H9 (cell line): ENCODE data around the gene TBATA. TPM values are rescaled to one million over a fixed set of nuclear protein-coding genes. Genes with fewer than 3 reads are reported as not detected.

ENCODE experiments used
- DNase-seq: peaks from one replicate; pipeline ENCODE4 v3.0.0-alpha.2; 2017
- H2AFZ ChIP-seq: one replicate; pipeline ENCODE4 v1.6.1; 2013; ENCODE audit warnings: mild to moderate bottlenecking, low read length, control low read depth, moderate library complexity
- H2AK5ac ChIP-seq: 2 replicates; pipeline ENCODE4 v1.6.1; 2013; ENCODE audit warnings: low read length, control low read depth, mixed read lengths; ENCODE audit not compliant: insufficient read length
- H2BK120ac ChIP-seq: one replicate; pipeline ENCODE4 v1.6.1; 2013; ENCODE audit warnings: low read depth, mild to moderate bottlenecking, low read length, control low read depth, inconsistent platforms; ENCODE audit not compliant: poor library complexity, severe bottlenecking
- H2BK12ac ChIP-seq: 2 replicates; pipeline ENCODE4 v1.6.1; 2013; ENCODE audit warnings: low read length, control low read depth, mixed read lengths, low read depth; ENCODE audit not compliant: insufficient read length
- H2BK15ac ChIP-seq: 2 replicates; pipeline ENCODE4 v1.6.1; 2013; ENCODE audit warnings: low read depth, low read length, control low read depth
- H2BK20ac ChIP-seq: one replicate; pipeline ENCODE4 v1.6.1; 2013; ENCODE audit warnings: low read depth, mild to moderate bottlenecking, low read length, control low read depth, inconsistent platforms; ENCODE audit not compliant: poor library complexity, severe bottlenecking
- H2BK5ac ChIP-seq: 2 replicates; pipeline ENCODE4 v1.6.1; 2013; ENCODE audit warnings: low read length, control low read depth, mixed read lengths; ENCODE audit not compliant: insufficient read length
- H3K14ac ChIP-seq: 2 replicates; pipeline ENCODE4 v1.6.1; 2013; ENCODE audit warnings: low read length, control low read depth; ENCODE audit not compliant: insufficient read depth
- H3K18ac ChIP-seq: 2 replicates; pipeline ENCODE4 v1.6.1; 2013; ENCODE audit warnings: low read depth, mild to moderate bottlenecking, mixed read lengths, low read length, control low read depth; ENCODE audit not compliant: insufficient read length
- H3K23ac ChIP-seq: 2 replicates; pipeline ENCODE4 v1.6.1; 2013; ENCODE audit warnings: low read length, control low read depth, mixed read lengths, low read depth; ENCODE audit not compliant: insufficient read length
- H3K23me2 ChIP-seq: 2 replicates; pipeline ENCODE4 v1.6.1; 2013; ENCODE audit warnings: low read depth, mild to moderate bottlenecking, mixed read lengths, low read length, control low read depth; ENCODE audit not compliant: insufficient read length, poor library complexity, severe bottlenecking
- H3K27ac ChIP-seq: 2 replicates; pipeline ENCODE4 v1.5.1; 2013; ENCODE audit warnings: low read length, control low read depth, mixed read lengths, low read depth; ENCODE audit not compliant: insufficient read length
- H3K27me3 ChIP-seq: 2 replicates; pipeline ENCODE4 v1.6.1; 2013; ENCODE audit warnings: low read length, control low read depth, inconsistent platforms; ENCODE audit not compliant: insufficient read depth
- H3K4ac ChIP-seq: 2 replicates; pipeline ENCODE4 v1.6.1; 2013; ENCODE audit warnings: low read depth, mild to moderate bottlenecking, control low read depth, inconsistent platforms, low read length, moderate library complexity
- H3K4me1 ChIP-seq: 2 replicates; pipeline ENCODE4 v1.6.1; 2013; ENCODE audit warnings: low read length, control low read depth, inconsistent platforms; ENCODE audit not compliant: insufficient read depth
- H3K4me2 ChIP-seq: 2 replicates; pipeline ENCODE4 v1.6.1; 2013; ENCODE audit warnings: low read length, control low read depth, mixed read lengths; ENCODE audit not compliant: insufficient read length, insufficient read depth
- H3K56ac ChIP-seq: 2 replicates; pipeline ENCODE4 v1.6.1; 2013; ENCODE audit warnings: low read depth, mild to moderate bottlenecking, mixed read lengths, low read length, control low read depth; ENCODE audit not compliant: insufficient read length
- H3K79me1 ChIP-seq: 2 replicates; pipeline ENCODE4 v1.6.1; 2013; ENCODE audit warnings: low read depth, mild to moderate bottlenecking, moderate library complexity, low read length, control low read depth, inconsistent platforms; ENCODE audit not compliant: insufficient read depth, poor library complexity, severe bottlenecking
- H3K79me2 ChIP-seq: 2 replicates; pipeline ENCODE4 v1.6.1; 2013; ENCODE audit warnings: low read length, control low read depth, inconsistent platforms; ENCODE audit not compliant: insufficient read depth
- H3K9ac ChIP-seq: 2 replicates; pipeline ENCODE4 v1.6.1; 2013; ENCODE audit warnings: low read length, control low read depth, mixed read lengths; ENCODE audit not compliant: insufficient read length; ENCODE audit errors: extremely low read depth
- H3K9me3 ChIP-seq: one replicate; pipeline ENCODE4 v1.6.1; 2013; ENCODE audit warnings: low read depth, low read length, inconsistent platforms; ENCODE audit not compliant: control insufficient read depth
- H3T11ph ChIP-seq: one replicate; pipeline ENCODE4 v1.6.1; 2013; ENCODE audit warnings: mild to moderate bottlenecking, low read length, control low read depth, inconsistent platforms
- H4K20me1 ChIP-seq: one replicate; pipeline ENCODE4 v1.6.1; 2013; ENCODE audit not compliant: control insufficient read depth, insufficient read length, insufficient read depth
- H4K5ac ChIP-seq: 2 replicates; pipeline ENCODE4 v1.6.1; 2013; ENCODE audit warnings: low read depth, mild to moderate bottlenecking, mixed read lengths, low read length, control low read depth; ENCODE audit not compliant: insufficient read length
- H4K8ac ChIP-seq: replicated peaks from 2 replicates; pipeline ENCODE4 v1.6.1; 2013; ENCODE audit warnings: low read length, control low read depth, mixed read lengths, low read depth; ENCODE audit not compliant: insufficient read length
- H4K91ac ChIP-seq: 2 replicates; pipeline ENCODE4 v1.6.1; 2013; ENCODE audit warnings: low read depth, mild to moderate bottlenecking, moderate library complexity, mixed read lengths, low read length, control low read depth; ENCODE audit not compliant: insufficient read length
- H3K27ac Mint-ChIP-seq, 3 experiments: 2 replicates in 2 of 3; 3 replicates in 1 of 3; pipeline ENCODE4 v1.8.0; 2020 to 2021; ENCODE audit warnings: mixed read lengths in 3 of 3, mild to moderate bottlenecking in 1 of 3, moderate library complexity in 1 of 3
- H3K27me3 Mint-ChIP-seq: 2 replicates; pipeline ENCODE4 v1.8.0; 2021; ENCODE audit warnings: low read depth, mild to moderate bottlenecking, moderate library complexity, mixed read lengths
- H3K36me3 Mint-ChIP-seq, 3 experiments: 2 replicates in 2 of 3; 3 replicates in 1 of 3; pipeline ENCODE4 v1.8.0; 2020 to 2021; ENCODE audit warnings: low read depth in 3 of 3, mixed read lengths in 3 of 3; ENCODE audit not compliant: insufficient read depth in 1 of 3
- H3K4me1 Mint-ChIP-seq, 2 experiments: 2 replicates each; pipeline ENCODE4 v1.8.0; 2020; ENCODE audit warnings: mixed read lengths in 2 of 2
- H3K4me3 Mint-ChIP-seq, 2 experiments: 2 replicates in 1 of 2; 3 replicates in 1 of 2; pipeline ENCODE4 v1.8.0; 2020 to 2021; ENCODE audit warnings: mild to moderate bottlenecking in 2 of 2, mixed read lengths in 2 of 2, moderate library complexity in 1 of 2
- H3K9me3 Mint-ChIP-seq, 2 experiments: 2 replicates in 1 of 2; 3 replicates in 1 of 2; pipeline ENCODE4 v1.8.0; 2020; ENCODE audit warnings: mild to moderate bottlenecking in 2 of 2, mixed read lengths in 2 of 2, moderate library complexity in 1 of 2
- WGBS: extraction: QIAGEN DNeasy Blood & Tissue Kit; methylation state at CpG from one replicate; pipeline ENCODE4 v1.1.7; 2013; ENCODE audit warnings: missing lambda C conversion rate, low lambda C conversion rate, mixed read lengths; ENCODE audit not compliant: insufficient read length; ENCODE audit errors: extremely low coverage; 5-methylcytosine and 5-hydroxymethylcytosine counted together
- total RNA-seq: library from RNA; stranded (reverse); gene quantifications from 2 replicates; pipeline ENCODE4 v1.2.1, GENCODE V29; 2021
- TF ChIP-seq, protein P1 (sequence below): fragments of 200-600 bp; sonication (generic); conservative IDR thresholded peaks from 3 replicates; pipeline ENCODE4 v1.8.0; 2021; ENCODE audit warnings: antibody characterized with exemption, mild to moderate bottlenecking

The TBATA gene
- total RNA-seq, 1 experiment from 2014 or later, result not detected

GRCh38 chr10:70810967-70811366 lies 25.8 kb upstream of the TBATA start:
- H3K27ac Mint-ChIP-seq, result no peak overlapping the region; a peak in 1 of 7 replicates
- Histone ChIP-seq H4K91ac (no peak overlapping the region), H4K20me1 (no peaks in the 10 kb centered on the region), H2BK15ac (no peak overlapping the region), H4K5ac (no peak overlapping the region), H3K18ac (no peak overlapping the region), H3K27me3 (no peaks in the 10 kb centered on the region), H2AK5ac (no peak overlapping the region), H3K23ac (no peak overlapping the region), H3K9ac (no peak overlapping the region), H3K4ac (no peak overlapping the region), H3K4me1 (peaks cover 6% of the 10 kb centered on the region; the same call in 1 of the 2 replicates), H3K79me1 (no peaks in the 10 kb centered on the region), H2BK5ac (no peak overlapping the region), H2BK120ac (no peak overlapping the region), H3K4me2 (no peak overlapping the region), H3T11ph (no peak overlapping the region), H4K8ac (no peak overlapping the region), H3K9me3 (no peaks in the 10 kb centered on the region), H2AFZ (no peak overlapping the region), H3K56ac (no peak overlapping the region), H3K79me2 (no peaks in the 10 kb centered on the region), H2BK12ac (no peak overlapping the region), H3K23me2 (no peaks in the 10 kb centered on the region), H3K14ac (no peak overlapping the region), H2BK20ac (no peak overlapping the region), H3K27ac (no peak overlapping the region)
- no peak overlapping the region for H3K4me3 Mint-ChIP-seq
- WGBS, result no CpG with 5 or more reads among the region's 1 CpG
- DNase-seq, result no peak
- H3K9me3 Mint-ChIP-seq, result no peaks in the 10 kb centered on the region
- H3K27me3 Mint-ChIP-seq, result no peaks in the 10 kb centered on the region; the same call in 1 of the 2 replicates
- TF ChIP-seq, protein P1, sequence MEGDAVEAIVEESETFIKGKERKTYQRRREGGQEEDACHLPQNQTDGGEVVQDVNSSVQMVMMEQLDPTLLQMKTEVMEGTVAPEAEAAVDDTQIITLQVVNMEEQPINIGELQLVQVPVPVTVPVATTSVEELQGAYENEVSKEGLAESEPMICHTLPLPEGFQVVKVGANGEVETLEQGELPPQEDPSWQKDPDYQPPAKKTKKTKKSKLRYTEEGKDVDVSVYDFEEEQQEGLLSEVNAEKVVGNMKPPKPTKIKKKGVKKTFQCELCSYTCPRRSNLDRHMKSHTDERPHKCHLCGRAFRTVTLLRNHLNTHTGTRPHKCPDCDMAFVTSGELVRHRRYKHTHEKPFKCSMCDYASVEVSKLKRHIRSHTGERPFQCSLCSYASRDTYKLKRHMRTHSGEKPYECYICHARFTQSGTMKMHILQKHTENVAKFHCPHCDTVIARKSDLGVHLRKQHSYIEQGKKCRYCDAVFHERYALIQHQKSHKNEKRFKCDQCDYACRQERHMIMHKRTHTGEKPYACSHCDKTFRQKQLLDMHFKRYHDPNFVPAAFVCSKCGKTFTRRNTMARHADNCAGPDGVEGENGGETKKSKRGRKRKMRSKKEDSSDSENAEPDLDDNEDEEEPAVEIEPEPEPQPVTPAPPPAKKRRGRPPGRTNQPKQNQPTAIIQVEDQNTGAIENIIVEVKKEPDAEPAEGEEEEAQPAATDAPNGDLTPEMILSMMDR, result no peak
- peaks cover 23 to 25% of the 10 kb centered on the region in 2 experiments for H3K4me1 Mint-ChIP-seq
- no peaks in the 10 kb centered on the region for H3K36me3 Mint-ChIP-seq
